Measurements from ENCODE around the gene OAS2.

OAS2 gene

GRCh38 chr12:112978163-112979040 lies at the start of gene OAS2:
TSS of gene OAS2 (plus strand) at chr12:112978519. CDS start at chr12:112978609, 90 bp downstream.
- peak in 1 of 2 experiments; percentile 60 for DNase-seq

- no peak for DNase-seq
Measured at GRCh38 chr12:112928978-112929377, 49.3 kb upstream of the OAS2 start.

GRCh38 chr12:112929715-112930114 lies 48.6 kb upstream of the OAS2 start:
- DNase-seq = no peak

GRCh38 chr12:112930350-112930749 lies 48.0 kb upstream of the OAS2 start:
- no peak for DNase-seq

- no peak for DNase-seq
Measured at GRCh38 chr12:112932485-112933128, 45.7 kb upstream of the OAS2 start.

- no peak for DNase-seq
Measured at GRCh38 chr12:112933129-112933505, 45.2 kb upstream of the OAS2 start.

GRCh38 chr12:112936264-112936663 lies 42.1 kb upstream of the OAS2 start:
- no peak for DNase-seq

- DNase-seq = no peak
Measured at GRCh38 chr12:112936927-112937326, 41.4 kb upstream of the OAS2 start.

GRCh38 chr12:112937741-112938719 lies 40.3 kb upstream of the OAS2 start, which contains the start of gene OAS3:
TSS of gene OAS3 (plus strand) at chr12:112938474. CDS start at chr12:112938531, 57 bp downstream.
- DNase-seq = peak; percentile 72 to 89

GRCh38 chr12:112938751-112939150 lies 39.6 kb upstream of the OAS2 start:
- no peak for DNase-seq

GRCh38 chr12:112939761-112940381 lies 38.4 kb upstream of the OAS2 start:
- DNase-seq = no peak

GRCh38 chr12:112941528-112942335 lies 36.6 kb upstream of the OAS2 start:
- DNase-seq = no peak

- DNase-seq = no peak
Measured at GRCh38 chr12:112942572-112942971, 35.7 kb upstream of the OAS2 start.

GRCh38 chr12:112944024-112944690 lies 34.2 kb upstream of the OAS2 start:
- no peak for DNase-seq

- no peak for DNase-seq
Measured at GRCh38 chr12:112945515-112945914, 32.8 kb upstream of the OAS2 start.

- no peak for DNase-seq
Measured at GRCh38 chr12:112946236-112947000, 31.9 kb upstream of the OAS2 start.

GRCh38 chr12:112947314-112947713 lies 31.0 kb upstream of the OAS2 start:
- no peak for DNase-seq

- no peak for DNase-seq
Measured at GRCh38 chr12:112947761-112948160, 30.6 kb upstream of the OAS2 start.

GRCh38 chr12:112948806-112949205 lies 29.5 kb upstream of the OAS2 start:
- DNase-seq = no peak

- no peak for DNase-seq
Measured at GRCh38 chr12:112950701-112951100, 27.6 kb upstream of the OAS2 start.
